Heart left ventricle (tissue), 13 donors: ENCODE measurements around the gene ACTR10.

Experiments used
- POLR2A ChIP-seq, 2 donors: fragments of 450-650 bp; IDR thresholded peaks; one replicate each; pipeline ENCODE4 v1.6.1; 2017; ENCODE audit warnings: antibody characterized with exemption in 2 of 2, mild to moderate bottlenecking in 2 of 2, moderate library complexity in 2 of 2
- TF ChIP-seq, protein P1 (sequence below), 12 donors: fragments of 200-600 bp; sonication (generic) in 4 of 12; IDR thresholded peaks; one replicate each; pipeline versions ENCODE4 v1.5.0 to v1.8.0; 2018 to 2022; ENCODE audit warnings: antibody characterized with exemption in 12 of 12, mild to moderate bottlenecking in 5 of 12
- donor health status: ischemic (EF 13 %, LVEDD 7.1; RV severe dilation, severe dysfunction).
- donor health status: DM: no; HTN: yes; CAD: no.
- donor health status: DM: no; HTN: no; CAD: no.
- donor health status: ischemic (EF 25% LVEDD 6.9; RV normal size, moderate dysfunction).
- donor health status: ischemic (EF 25% LVEDD 5.7; RV mildly dilated, moderate dysfunction).
- donor health status: ischemic (EF 35%, LVEDD 5.7; RV mildly dilated, moderate dysfunction).
- donor health status: nonischemic (EF 11% LVEDD 7.7; RV severe dilation, severe dysfunction).
- donor health status: DM: yes; HTN: yes; CAD: no.
- donor health status: PGD.
- donor health status: ischemic (EF 29% LVEDD 5.4; RV normal size, mild dysfunction).
- donor health status: nonischemic (EF 23%, LVEDD 6.1; RV moderate dilation, normal function).

- no peak for TF ChIP-seq POLR2A (IDR thresholded peaks at IDR 0.05)
- TF ChIP-seq, protein P1, sequence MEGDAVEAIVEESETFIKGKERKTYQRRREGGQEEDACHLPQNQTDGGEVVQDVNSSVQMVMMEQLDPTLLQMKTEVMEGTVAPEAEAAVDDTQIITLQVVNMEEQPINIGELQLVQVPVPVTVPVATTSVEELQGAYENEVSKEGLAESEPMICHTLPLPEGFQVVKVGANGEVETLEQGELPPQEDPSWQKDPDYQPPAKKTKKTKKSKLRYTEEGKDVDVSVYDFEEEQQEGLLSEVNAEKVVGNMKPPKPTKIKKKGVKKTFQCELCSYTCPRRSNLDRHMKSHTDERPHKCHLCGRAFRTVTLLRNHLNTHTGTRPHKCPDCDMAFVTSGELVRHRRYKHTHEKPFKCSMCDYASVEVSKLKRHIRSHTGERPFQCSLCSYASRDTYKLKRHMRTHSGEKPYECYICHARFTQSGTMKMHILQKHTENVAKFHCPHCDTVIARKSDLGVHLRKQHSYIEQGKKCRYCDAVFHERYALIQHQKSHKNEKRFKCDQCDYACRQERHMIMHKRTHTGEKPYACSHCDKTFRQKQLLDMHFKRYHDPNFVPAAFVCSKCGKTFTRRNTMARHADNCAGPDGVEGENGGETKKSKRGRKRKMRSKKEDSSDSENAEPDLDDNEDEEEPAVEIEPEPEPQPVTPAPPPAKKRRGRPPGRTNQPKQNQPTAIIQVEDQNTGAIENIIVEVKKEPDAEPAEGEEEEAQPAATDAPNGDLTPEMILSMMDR (IDR thresholded peaks at IDR 0.05) = no peak
Observed at GRCh38 chr14:58160561-58160960, 39.4 kb upstream of the ACTR10 start.
